ENCODE data around the gene TMSB4X. TPM values are rescaled to one million over a fixed set of nuclear protein-coding genes. Genes with fewer than 3 reads are reported as not detected.

TMSB4X gene
- polyA plus RNA-seq, 1 donor, result 904 TPM

DNA sequence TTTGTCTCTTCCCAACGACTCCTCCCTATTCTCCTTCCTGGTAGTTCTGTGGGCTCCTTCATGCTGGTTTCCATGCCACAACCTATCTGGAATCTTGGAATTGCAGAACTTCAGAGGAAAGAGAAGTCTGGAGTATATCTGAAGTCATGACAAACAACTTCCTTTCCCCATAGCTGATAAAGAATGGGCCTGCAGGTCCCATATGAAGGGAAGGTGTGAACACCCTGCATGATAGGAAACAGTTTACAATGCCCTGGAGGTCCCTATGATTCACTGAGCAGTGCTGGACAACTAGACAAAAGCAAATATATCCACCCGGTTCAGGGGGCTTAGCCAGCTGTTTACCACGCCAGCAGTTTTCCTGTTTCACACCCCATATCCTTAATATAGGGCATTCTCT lies 50.1 kb downstream of the TMSB4X start:
- no peak for DNase-seq (ENCODE audit: low read depth)

Other genes with a start within 250 kb of the TMSB4X start
- gene PRPS2, start 183.7 kb upstream of the TMSB4X start, polyA plus RNA-seq (ENCODE audit: insufficient read length), result 6.8 TPM
- 0.67 TPM for gene TLR7, start 108.0 kb upstream of the TMSB4X start, polyA plus RNA-seq (ENCODE audit: insufficient read length)
- gene TLR8, start 68.5 kb upstream of the TMSB4X start, polyA plus RNA-seq (ENCODE audit: insufficient read length), result 0.20 TPM
- gene FAM9C, start 69.5 kb downstream of the TMSB4X start, polyA plus RNA-seq (ENCODE audit: insufficient read length), result 0.28 TPM